AG08395 (cell line): Measurements from ENCODE around the gene PTPRCAP.
"Not testable (repeated sequence)": the region's sequence is repeated elsewhere in the genome, so short reads cannot be mapped to it uniquely, and the experiment has no call there.

Experiments used
- DNase-seq: peaks from one replicate; pipeline ENCODE4 v3.0.0; 2012; ENCODE audit warnings: mixed read lengths, low spot score

PTPRCAP gene

GRCh38 chr11:67437082-67437808 lies at the start of gene PTPRCAP:
PTPRCAP (minus strand) TSS chr11:67437682; CDS start chr11:67437619, 63 bp downstream.
- no peak for DNase-seq

- no peak for DNase-seq
These were observed 49.2 kb upstream of the PTPRCAP start for GRCh38 chr11:67486481-67487195.

GRCh38 chr11:67485873-67486361 lies 48.4 kb upstream of the PTPRCAP start:
- not testable (repeated sequence) for DNase-seq

- DNase-seq, result no peak
These were observed 47.4 kb upstream of the PTPRCAP start for GRCh38 chr11:67484847-67485311.

GRCh38 chr11:67483831-67484665 lies 46.6 kb upstream of the PTPRCAP start:
- no peak for DNase-seq

GRCh38 chr11:67482827-67483798 lies 45.6 kb upstream of the PTPRCAP start, which contains the start of gene AIP:
AIP (plus strand) TSS chr11:67483026; CDS start chr11:67483159, 133 bp downstream.
- DNase-seq, result peak; percentile 100

- no peak for DNase-seq
These were observed 44.9 kb upstream of the PTPRCAP start for GRCh38 chr11:67482275-67482826.

- DNase-seq, result not testable (repeated sequence)
These were observed 40.0 kb upstream of the PTPRCAP start for GRCh38 chr11:67477344-67478050.

GRCh38 chr11:67476692-67477091 lies 39.2 kb upstream of the PTPRCAP start:
- DNase-seq, result not testable (repeated sequence)

- DNase-seq, result no peak
These were observed 35.4 kb upstream of the PTPRCAP start for GRCh38 chr11:67472882-67473281.

GRCh38 chr11:67470337-67471002 lies 33.0 kb upstream of the PTPRCAP start:
- no peak for DNase-seq

GRCh38 chr11:67469508-67469811 lies 32.0 kb upstream of the PTPRCAP start:
- no peak for DNase-seq

GRCh38 chr11:67468759-67469507 lies 31.5 kb upstream of the PTPRCAP start, which contains the start of gene TMEM134:
TMEM134 (minus strand) TSS chr11:67469251; CDS start chr11:67469192, 59 bp downstream.
- DNase-seq, result peak; percentile 97

GRCh38 chr11:67468456-67468758 lies 30.9 kb upstream of the PTPRCAP start:
- no peak for DNase-seq

GRCh38 chr11:67468056-67468455 lies 30.6 kb upstream of the PTPRCAP start:
- DNase-seq, result no peak

GRCh38 chr11:67466962-67467771 lies 29.7 kb upstream of the PTPRCAP start:
- no peak for DNase-seq

GRCh38 chr11:67466367-67466766 lies 28.9 kb upstream of the PTPRCAP start:
- no peak for DNase-seq

- not testable (repeated sequence) for DNase-seq
These were observed 28.0 kb upstream of the PTPRCAP start for GRCh38 chr11:67465530-67465929.
